Ovary (tissue), 9 donors: ENCODE measurements around the gene IDE. TPM values are rescaled to one million over a fixed set of nuclear protein-coding genes. Genes with fewer than 3 reads are reported as not detected.

Source experiments
- DNase-seq, 5 donors: peaks; one replicate each; pipeline ENCODE4 v3.0.0-alpha.2; 2019 to 2020
- H3K27ac ChIP-seq, 2 donors: fragments of 200-600 bp; one replicate each; pipeline versions ENCODE4 v1.5.1 to v1.8.0; 2019 to 2022
- H3K27me3 ChIP-seq: fragments of 200-600 bp; one replicate; pipeline ENCODE4 v1.8.0; 2022
- H3K36me3 ChIP-seq: fragments of 200-600 bp; sonication (generic); one replicate; pipeline ENCODE4 v1.5.1; 2019
- H3K4me1 ChIP-seq: one replicate; pipeline ENCODE4 v1.8.1; 2013; ENCODE audit warnings: mild to moderate bottlenecking, moderate library complexity; ENCODE audit not compliant: insufficient read depth
- H3K4me3 ChIP-seq: fragments of 200-600 bp; sonication (generic); one replicate; pipeline ENCODE4 v1.5.1; 2017
- H3K9me3 ChIP-seq, 2 donors: fragments of 200-600 bp in 1 of 2; sonication (generic) in 1 of 2; one replicate each; pipeline versions ENCODE4 v1.5.1 to v1.8.1; 2013 to 2019; ENCODE audit warnings: mild to moderate bottlenecking in 1 of 2, moderate library complexity in 1 of 2
- CTCF ChIP-seq, 3 donors: fragments of 450-650 bp in 2 of 3; fragments of 200-600 bp in 1 of 3; IDR thresholded peaks; one replicate each; pipeline versions ENCODE4 v1.5.1 to v1.8.0; 2016 to 2022; ENCODE audit warnings: antibody characterized with exemption in 3 of 3, mild to moderate bottlenecking in 1 of 3
- EP300 ChIP-seq: sonication (generic); formaldehyde crosslinking; IDR thresholded peaks from one replicate; pipeline ENCODE4 v1.6.1; 2017; ENCODE audit warnings: antibody characterized with exemption
- POLR2A ChIP-seq: fragments of 450-650 bp; IDR thresholded peaks from one replicate; pipeline ENCODE4 v1.6.1; 2017; ENCODE audit warnings: antibody characterized with exemption, mild to moderate bottlenecking, moderate library complexity
- WGBS, 3 donors: extraction: QIAGEN DNeasy Blood & Tissue Kit in 1 of 3; methylation state at CpG; one replicate each; pipeline versions ENCODE4 v1.1.5 to v1.1.7; 2013 to 2017; 5-methylcytosine and 5-hydroxymethylcytosine counted together
- intact Hi-C, 4 donors: fragments of 100-400 bp; cut with DNase I; formaldehyde crosslinking; loops; one replicate each; pipeline versions ENCODE4 v1.11.0 to v1.15.1; 2022 to 2023
- polyA plus RNA-seq, 2 donors: library from polyadenylated mRNA; stranded (reverse); fragments of 200-250 nt in 1 of 2; fragments of 350-450 nt in 1 of 2; fragmentation: Illumina TruSeq in 1 of 2; extraction: RNeasy Lipid Tissue Mini Kit (QIAGEN cat#74804) in 1 of 2; gene quantifications; one replicate each; pipeline ENCODE4 v1.2.3, GENCODE V29; 2013 to 2014
- total RNA-seq, 7 donors: library from RNA; depleted of rRNA in 2 of 7; stranded (reverse); fragments of >200 nt in 2 of 7; fragmentation: NEBNext Ultra II Directional in 3 of 7; extraction: Animal tissue kit (Norgen Biotek cat#: 25700) in 3 of 7; gene quantifications; one replicate each; pipeline versions ENCODE4 v1.1.0 to v1.2.4, GENCODE V29; 2016 to 2023
- donor health status: DM: no; HTN: no; CAD: no; lungs with moderate emphysema.
- donor health status: DM: no; HTN: no; CAD: no.
- donor health status: Bipolar disorder and iron deficiency.
- donor health status: DM: yes; HTN: yes; CAD: no.
- donor health status: DM: no; HTN: no; CAD: no.
- donor health status: DM: yes; HTN: yes; CAD: no.

The IDE gene
- total and polyA plus RNA-seq, 9 donors = 5.8 to 34.1 (median 19.5) TPM

GRCh38 chr10:92553959-92554358 lies 19.9 kb downstream of the IDE start:
- H3K27me3 ChIP-seq = no peaks in the 10 kb centered on the region
- H3K27ac ChIP-seq = no peak overlapping the region
- WGBS, 3 donors = 92 to 97% (median 96%) methylated on average over 2 of the region's 2 CpGs
- H3K36me3 ChIP-seq = no peaks in the 10 kb centered on the region
- no peak for TF ChIP-seq EP300
- no peak for TF ChIP-seq CTCF (IDR thresholded peaks at IDR 0.05)
- TF ChIP-seq POLR2A = no peak
- H3K9me3 ChIP-seq = peaks cover 0 to 6% of the 10 kb centered on the region in 2 donors
- DNase-seq = no peak
- intact Hi-C loops = no loop called here
- no peak overlapping the region for H3K4me3 ChIP-seq
- no peaks in the 10 kb centered on the region for H3K4me1 ChIP-seq

GRCh38 chr10:92552310-92552709 lies 21.6 kb downstream of the IDE start:
- no peak overlapping the region for H3K4me3 ChIP-seq
- H3K4me1 ChIP-seq = no peaks in the 10 kb centered on the region
- H3K9me3 ChIP-seq = peaks cover 0 to 6% of the 10 kb centered on the region in 2 donors
- no peak for DNase-seq
- intact Hi-C loops = no loop called here
- TF ChIP-seq POLR2A (no peak), CTCF (IDR thresholded peaks at IDR 0.05) (no peak), EP300 (no peak)
- no peaks in the 10 kb centered on the region for H3K36me3 ChIP-seq
- no peaks in the 10 kb centered on the region for H3K27me3 ChIP-seq
- no peak overlapping the region for H3K27ac ChIP-seq
- WGBS, 3 donors = 91 to 93% (median 93%) methylated on average over 5 of the region's 5 CpGs

GRCh38 chr10:92550924-92551323 lies 23.0 kb downstream of the IDE start:
- 56 to 76% (median 56%) methylated on average over 2 of the region's 2 CpGs for WGBS, 3 donors
- Histone ChIP-seq H3K36me3 (no peaks in the 10 kb centered on the region), H3K9me3 (peaks cover 0 to 6% of the 10 kb centered on the region in 2 donors), H3K4me3 (no peak overlapping the region), H3K4me1 (no peaks in the 10 kb centered on the region), H3K27me3 (no peaks in the 10 kb centered on the region), H3K27ac (no peak overlapping the region)
- TF ChIP-seq CTCF (IDR thresholded peaks at IDR 0.05) (no peak), POLR2A (no peak), EP300 (no peak)
- intact Hi-C loops = no loop called here
- no peak for DNase-seq

- TF ChIP-seq EP300 (no peak), CTCF (IDR thresholded peaks at IDR 0.05) (no peak), POLR2A (no peak)
- 90 to 92% (median 90%) methylated on average over 4 of the region's 4 CpGs for WGBS, 3 donors
- intact Hi-C loops = no loop called here
These were observed 26.2 kb downstream of the IDE start for GRCh38 chr10:92547676-92548075.

More at GRCh38 chr10:92547676-92548075, 26.2 kb downstream of the IDE start:
- Histone ChIP-seq H3K27ac (no peak overlapping the region), H3K9me3 (no peaks in the 10 kb centered on the region), H3K27me3 (no peaks in the 10 kb centered on the region), H3K36me3 (no peaks in the 10 kb centered on the region), H3K4me3 (no peak overlapping the region), H3K4me1 (no peaks in the 10 kb centered on the region)
- DNase-seq = no peak
